GM21786 (cell line): Measurements from ENCODE around the gene RBMS1.

ENCODE experiments used
- ATAC-seq: cut with Tn5 transposase; IDR thresholded peaks from one replicate; pipeline ENCODE4 v1.9.1; 2021; ENCODE audit not compliant: unreplicated experiment

Gene RBMS1

DNA sequence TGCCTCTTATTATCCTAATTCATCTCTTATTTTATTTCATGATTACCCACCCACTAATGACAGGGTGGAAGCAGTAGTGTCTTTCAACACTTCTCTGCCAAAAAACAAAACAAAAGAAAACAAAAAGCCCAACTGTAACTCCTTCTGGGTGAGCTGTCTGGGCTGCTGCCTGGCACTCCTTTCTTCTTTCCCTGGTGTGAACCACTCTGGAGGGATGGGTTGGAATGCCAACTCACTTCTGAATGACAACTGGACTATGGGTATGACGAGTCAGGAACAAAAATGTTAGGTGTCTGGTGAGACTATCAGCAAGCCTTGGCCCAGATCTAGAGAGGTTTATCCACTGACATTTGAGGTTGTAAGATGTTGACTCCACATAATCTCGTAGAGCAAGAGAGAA is 205.3 kb downstream of the RBMS1 start:
- ATAC-seq, result no peak

- no peak for ATAC-seq
These were observed 206.1 kb downstream of the RBMS1 start for GRCh38 chr2:160287476-160287875.

- ATAC-seq, result no peak
These were observed 207.1 kb downstream of the RBMS1 start for GRCh38 chr2:160286551-160286950.

DNA sequence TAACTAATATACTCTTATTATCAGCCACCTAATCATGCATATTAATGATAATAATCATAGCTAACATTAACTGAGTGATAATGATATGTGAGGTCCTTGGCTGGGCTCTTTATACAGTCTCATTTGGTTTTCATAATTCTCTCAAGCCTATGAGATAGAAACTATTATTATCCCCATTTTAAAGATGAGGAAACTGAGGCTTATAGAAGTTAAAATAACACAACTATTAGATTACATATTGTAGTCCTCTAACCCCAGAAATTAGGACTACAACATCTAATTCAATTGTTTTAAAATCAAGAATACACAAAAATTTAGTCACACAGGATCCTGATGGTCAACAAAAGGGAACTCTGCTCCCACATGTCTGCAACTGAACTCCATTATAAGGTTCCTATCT is 209.9 kb downstream of the RBMS1 start:
- ATAC-seq, result no peak

DNA sequence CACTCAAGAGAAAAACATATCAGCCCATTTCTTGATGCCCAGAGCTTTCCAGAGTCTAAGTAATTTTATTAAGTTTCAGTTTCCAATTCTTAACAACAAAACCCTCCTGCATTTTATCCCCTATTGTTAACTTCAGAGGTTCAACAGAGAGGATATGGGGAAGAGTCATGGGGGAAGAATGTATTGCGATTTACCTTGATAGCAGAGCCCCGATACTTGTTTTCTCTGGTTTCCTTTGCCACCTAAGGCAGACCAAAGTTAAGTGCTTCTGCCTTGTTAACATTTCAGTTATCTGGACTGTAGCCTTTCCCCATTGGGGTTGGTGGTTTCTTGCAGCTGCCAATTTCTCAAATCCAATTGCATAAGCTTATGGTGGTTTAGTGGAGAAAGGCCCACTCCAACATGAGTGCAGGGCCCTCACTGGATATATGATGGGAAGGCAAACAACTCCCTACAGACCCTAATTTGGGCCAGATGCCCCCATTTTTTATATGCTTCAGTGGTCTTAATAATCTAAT is 211.5 kb downstream of the RBMS1 start:
- no peak for ATAC-seq

DNA sequence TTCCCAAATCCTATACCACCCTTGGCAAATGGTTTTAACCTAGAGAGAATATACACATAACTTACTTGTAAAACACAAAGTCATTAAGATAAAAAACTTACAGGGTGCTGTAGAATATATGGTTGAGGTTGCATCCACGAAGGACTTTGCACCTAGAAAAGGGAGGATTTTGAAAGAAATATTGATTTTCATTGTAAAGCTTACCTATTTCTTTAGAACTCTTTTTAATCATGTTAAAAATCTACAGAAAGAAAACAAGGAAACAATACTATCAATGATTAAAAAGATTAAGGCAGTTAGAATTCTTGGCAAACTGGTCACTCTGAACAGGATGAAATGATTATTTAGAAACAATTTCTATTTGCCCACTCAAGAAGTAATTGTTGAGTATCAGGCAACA is 212.4 kb downstream of the RBMS1 start:
- ATAC-seq, result no peak

- no peak for ATAC-seq
These were observed 213.7 kb downstream of the RBMS1 start for GRCh38 chr2:160279813-160280465.

DNA sequence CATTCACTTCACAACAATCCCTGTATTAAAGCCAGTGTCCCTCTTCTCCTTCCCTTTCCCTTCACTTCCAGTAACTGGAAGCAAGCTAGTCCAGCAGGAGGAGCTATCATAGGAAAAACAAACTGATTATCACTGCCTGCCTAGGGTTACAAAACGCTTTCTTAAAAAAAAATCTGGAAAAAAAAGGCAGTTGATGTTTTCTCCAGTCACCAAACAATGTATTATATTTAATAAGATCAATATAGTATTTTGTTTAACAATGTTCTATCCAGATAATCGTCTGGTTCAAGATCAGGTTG is 214.8 kb downstream of the RBMS1 start:
- no peak for ATAC-seq

DNA sequence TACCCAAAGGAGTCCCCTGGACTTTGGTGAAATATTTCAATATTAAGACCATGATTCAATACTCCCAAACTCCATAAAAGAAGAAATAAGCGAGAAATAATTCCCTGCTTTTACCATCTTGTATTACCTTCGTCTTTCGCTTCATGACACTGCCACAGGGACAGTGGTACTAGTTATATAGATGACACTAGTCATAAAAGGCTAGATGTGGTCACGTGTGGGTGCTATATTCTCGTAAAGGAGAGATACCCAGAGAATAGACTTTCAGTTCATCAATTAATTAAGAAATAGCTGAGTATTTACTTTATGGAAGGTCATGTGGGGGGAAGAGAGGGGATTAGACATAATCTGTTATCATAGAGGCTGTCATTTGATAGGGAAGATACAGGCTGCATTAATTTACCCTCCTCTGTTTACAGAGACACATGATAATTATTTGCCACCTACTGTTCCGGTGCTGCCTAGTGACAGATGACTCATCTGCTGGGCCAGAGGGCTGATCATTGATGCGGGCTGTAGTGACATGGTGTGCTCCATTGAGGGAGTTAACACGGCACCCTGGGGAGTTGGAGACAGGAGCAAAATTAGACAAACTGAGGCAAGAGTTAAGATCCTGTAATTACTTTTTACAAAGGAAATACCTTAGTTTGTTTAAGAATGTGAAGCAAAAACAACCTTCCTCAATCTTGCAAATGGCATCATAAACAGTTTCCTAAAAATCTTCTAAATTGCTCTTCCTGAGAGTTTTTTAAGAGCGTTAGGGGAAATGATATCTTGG is 215.3 kb downstream of the RBMS1 start:
- no peak for ATAC-seq

DNA sequence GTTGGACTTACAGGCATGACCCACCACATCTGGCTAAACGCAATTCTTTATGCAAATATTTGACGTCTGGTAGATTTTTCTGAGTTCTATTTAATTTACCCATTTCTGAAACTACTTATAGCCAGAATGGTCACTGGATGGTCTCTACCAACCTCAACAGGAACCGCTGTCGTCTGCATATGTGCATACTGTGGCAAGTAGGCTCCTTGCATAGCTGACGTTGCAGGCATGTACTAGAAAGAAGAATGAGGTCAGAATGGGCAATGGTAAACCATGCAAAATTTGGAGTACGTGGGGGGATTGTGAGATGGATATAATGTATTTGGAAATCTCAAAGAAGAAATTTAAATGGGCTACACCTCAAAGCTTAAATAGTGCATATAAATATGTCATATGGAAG is 216.5 kb downstream of the RBMS1 start:
- no peak for ATAC-seq

GRCh38 chr2:160275656-160276055 is 218.0 kb downstream of the RBMS1 start:
- ATAC-seq, result no peak

- ATAC-seq, result no peak
These were observed 222.2 kb downstream of the RBMS1 start for GRCh38 chr2:160271171-160272086.

DNA sequence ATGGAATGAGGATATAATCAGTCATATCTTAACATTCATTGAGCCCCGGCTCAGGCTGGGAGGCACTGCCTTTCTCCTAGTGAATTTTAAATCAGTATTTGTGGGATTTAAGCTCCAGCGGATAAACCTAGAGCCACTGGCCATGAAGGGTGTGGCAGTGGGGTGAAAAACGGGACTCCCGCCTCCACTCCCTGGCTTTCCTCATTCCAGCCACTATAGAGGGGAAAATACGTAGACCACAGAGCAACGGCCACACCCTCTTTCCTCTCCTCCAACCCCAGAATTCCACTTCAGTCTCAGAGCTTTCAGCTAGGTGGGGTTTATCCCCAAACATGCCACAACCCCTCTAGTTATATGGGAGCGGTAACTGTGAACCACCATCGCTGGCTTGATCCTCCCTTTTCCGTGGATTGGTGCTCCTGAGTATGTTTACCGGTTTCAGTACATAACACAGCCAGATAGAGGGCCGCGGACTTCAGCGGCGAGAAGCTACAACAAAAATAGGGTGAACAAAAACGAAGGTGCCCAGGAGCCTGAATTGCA is 223.0 kb downstream of the RBMS1 start:
- no peak for ATAC-seq

DNA sequence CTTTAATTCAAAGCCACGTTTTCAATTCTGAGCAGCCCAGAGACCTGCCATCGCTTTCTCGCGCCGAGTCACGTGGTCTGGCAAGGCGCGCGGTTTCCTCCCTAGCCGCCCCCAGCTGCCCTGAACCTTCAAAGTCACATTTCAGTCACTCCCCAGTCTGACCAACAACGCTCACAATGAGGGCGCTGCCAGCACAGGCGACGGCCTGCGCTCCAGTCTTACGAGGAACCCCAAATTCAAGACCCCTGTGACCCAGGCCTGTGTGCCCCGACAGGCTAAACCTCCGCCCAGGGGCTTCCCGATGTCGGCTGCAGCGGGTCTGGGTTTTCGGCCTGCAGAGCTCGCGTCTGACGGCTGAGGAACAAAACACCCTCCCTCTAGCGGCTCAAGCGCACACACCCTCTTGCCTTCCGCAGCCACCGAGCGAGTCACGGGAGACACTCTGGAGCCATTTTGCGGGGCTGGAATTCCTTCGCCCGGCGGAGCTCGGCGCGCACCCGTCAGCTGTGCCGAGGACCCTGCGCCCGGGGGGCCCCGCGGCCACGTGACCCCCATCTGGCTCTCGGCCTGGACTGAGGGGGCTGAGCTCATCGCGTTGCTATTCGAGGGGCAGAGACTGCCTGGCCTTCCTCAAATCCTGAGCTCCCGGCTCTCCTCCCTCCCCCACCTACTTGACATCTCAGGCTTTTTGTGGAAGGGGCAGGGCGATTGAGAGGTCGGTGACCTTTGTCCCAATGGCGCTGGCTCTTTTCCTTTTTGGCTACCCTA is 223.6 kb downstream of the RBMS1 start:
- ATAC-seq, result peak; percentile 74

- ATAC-seq, result no peak
These were observed 224.2 kb downstream of the RBMS1 start for GRCh38 chr2:160269365-160269764.

GRCh38 chr2:160268151-160268781 is 225.3 kb downstream of the RBMS1 start:
- ATAC-seq, result no peak

DNA sequence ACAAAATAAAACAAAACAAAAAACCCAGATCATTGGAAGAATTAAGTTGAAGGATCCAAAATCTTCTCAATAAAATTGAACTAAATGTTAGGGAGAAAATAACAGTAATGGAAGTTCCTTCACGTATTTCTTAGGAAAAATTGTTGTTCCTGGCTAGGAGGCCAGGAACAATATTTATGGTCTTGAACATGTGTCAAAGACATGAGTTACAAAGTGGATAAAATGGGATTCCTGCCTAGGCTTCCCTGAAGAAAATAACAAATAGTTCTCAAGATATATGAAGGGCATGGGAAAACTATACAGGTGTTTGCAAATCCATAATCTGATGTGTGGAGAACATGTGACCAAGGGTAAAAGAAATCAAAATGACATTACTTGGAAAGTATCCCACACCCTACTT is 225.9 kb downstream of the RBMS1 start:
- no peak for ATAC-seq

GRCh38 chr2:160267022-160267421 is 226.6 kb downstream of the RBMS1 start:
- ATAC-seq, result no peak

DNA sequence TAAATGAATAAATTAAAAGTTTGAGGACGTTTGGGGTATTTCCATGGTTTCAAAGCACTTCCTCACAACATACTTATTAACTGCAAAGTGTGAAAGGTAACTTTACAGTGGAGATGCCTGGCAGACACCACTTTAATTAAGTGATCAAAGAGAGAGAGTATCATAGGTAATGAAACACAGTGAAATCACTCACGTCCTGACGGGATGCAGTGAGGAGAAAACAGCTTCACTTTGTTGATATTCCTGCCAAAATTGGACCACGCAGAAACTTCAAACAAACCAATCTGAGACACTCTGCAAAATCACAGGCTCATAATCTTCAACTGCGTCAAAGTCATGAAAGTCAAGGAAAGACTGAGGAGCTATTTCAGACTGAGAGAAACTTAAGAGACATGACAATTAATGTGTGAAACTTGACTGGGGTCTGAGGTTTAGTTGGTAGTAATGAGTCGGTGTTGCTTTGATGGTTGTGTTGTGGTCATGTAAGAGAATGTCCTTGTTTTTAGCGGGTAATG is 227.5 kb downstream of the RBMS1 start:
- peak; percentile 32 for ATAC-seq

GRCh38 chr2:160264308-160264707 is 229.3 kb downstream of the RBMS1 start:
- no peak for ATAC-seq
